NOMO-1 treated with dmso at 0.1 percent for 144 hours (cell line): ENCODE results near the gene RUNDC1.
"Not testable (repeated sequence)": the region's sequence is repeated elsewhere in the genome, so short reads cannot be mapped to it uniquely, and the experiment has no call there.

ENCODE experiments used
- DNase-seq: peaks from one replicate; lab custom pipeline; 2025; ENCODE audit not compliant: unreplicated experiment; lab: John Stamatoyannopoulos, UW

RUNDC1 gene

DNA sequence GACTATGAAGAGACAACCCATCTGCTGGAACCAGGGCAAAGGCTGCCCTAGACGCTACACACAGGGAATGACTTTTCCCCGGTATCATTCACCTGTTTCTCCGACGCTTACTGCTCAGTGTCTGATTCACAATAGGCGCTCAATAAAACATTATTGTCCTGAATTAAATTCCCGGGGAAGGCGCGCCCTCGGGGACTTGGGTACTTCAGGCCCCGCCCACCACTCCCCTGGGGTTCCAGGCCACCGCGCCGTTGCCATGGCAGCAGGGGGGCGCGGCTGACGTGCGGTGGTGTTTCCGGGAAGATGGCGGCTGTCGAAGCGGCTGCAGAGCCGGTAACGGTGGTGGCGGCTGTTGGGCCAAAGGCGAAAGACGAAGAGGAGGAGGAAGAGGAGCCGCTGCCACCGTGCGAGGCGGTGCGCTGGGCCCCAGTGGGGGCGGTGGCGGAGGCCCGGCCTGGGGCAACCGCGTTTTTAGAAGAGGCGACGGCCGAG lies at the start of gene RUNDC1:
TSS of gene RUNDC1 (plus strand) at position 292 of the 492 bp plus-strand sequence. CDS start at position 304, 12 bp downstream.
- DNase-seq, result peak; percentile 63

DNA sequence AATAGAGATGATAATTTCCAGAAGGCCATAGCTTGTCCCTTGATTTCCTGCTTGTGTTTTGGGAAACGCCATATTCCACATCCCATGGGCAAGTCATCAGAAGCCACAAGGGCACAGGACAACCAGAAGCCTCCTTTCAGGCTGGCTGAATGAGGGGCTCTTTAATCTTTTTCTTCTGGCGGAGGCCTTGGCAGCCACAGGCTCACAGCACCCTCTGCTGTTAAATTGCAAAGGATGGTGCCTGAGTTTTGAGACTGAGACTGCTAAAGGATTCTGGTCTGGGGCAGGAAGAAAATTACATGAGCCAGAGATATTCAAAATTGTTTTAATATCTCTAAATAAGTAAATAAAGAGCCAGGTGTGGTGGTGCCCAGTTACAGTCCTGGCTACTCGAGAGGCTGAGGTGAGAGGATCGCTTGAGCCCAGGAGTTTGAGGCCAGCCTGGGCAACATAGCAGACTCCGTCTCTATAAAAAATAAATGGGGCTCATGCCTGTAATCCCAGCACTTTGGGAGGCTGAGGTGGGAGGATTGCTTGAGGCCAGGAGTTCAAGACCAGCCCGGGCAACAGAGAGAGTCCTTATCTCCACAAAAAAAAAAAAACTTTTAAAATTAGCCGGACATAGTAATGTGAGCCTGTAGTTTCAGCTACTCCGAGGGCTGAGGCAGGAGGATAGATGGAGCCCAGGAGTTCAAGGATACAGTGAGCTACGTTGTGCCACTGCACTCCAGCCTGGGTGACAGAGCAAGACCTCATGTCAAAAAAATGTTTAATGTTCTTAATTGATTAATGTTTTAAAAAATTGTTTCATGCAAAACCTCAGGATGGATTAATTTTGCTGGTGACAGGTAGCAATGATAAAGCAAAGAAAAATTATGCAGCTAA lies 42.4 kb upstream of the RUNDC1 start:
- DNase-seq, result peak; percentile 68

DNA sequence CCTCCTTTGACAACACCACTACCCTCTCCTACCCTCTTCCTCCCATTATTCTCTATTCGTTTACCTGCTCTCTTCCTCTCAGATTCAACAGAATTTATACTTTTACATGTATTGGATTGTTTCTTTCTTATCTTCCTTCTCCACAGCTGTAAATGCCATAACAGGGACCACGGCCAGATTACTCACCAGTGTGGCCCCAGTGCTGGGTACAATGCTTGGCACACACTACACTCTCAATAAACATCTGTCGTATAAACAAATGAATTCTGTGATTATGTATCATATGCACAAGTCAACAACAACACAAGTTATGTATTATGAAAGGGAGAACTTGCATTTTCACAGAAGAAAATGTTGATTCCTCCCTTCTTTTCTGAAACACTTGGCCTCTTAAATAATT lies 36.2 kb upstream of the RUNDC1 start:
- DNase-seq, result no peak

DNA sequence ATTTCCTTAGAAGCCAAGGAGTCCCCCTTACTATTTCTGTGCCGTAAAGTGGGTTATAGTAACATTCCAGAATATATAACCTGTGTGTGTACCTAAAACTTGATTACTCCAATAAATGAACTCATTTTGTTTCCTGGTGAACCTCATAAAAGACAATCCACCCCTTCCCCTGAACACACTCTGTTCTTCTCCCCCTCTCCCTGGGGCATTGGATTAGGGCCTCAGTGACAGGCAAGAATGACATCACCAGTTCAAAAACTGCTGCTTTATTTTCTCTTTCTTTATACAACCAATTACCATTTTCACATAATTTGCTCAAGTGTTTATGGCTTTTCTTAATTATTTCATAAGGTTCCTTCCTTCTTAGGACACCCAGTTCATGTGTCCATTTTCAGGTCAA lies 33.6 kb upstream of the RUNDC1 start:
- no peak for DNase-seq

DNA sequence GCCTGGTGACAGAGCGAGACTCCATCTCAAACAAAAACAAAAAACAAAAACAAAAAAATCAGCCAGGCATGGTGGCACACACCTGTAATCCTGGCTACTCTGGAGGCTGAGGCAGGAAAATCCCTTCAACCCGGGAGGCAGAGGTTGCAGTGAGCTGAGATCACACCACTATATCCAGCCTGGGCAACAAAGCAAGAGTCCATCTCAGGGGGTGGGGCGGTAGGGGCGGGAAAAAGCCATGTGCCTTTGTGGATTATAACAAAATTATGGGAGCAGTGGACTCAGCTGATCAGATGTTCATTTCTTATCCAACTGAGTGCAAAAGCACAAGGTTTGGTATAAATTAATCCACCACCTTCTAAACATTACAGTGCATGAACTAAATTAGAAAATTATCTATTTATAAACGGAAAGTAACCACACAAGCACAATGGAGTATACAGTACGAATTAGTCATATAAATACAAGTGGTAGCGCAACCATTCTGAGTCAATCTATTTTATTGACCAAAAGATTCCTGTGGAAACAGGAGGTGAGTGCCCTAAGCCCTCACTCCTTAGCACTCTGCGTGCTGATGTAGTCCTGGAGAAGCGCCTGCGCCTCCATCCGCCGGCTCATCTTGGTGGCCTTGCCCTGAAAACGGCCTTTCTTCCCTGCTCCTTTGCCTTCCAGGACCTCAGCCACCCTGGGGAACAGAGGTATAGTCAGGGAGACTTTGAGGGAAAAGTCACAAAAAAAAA lies 30.2 kb upstream of the RUNDC1 start:
- no peak for DNase-seq

DNA sequence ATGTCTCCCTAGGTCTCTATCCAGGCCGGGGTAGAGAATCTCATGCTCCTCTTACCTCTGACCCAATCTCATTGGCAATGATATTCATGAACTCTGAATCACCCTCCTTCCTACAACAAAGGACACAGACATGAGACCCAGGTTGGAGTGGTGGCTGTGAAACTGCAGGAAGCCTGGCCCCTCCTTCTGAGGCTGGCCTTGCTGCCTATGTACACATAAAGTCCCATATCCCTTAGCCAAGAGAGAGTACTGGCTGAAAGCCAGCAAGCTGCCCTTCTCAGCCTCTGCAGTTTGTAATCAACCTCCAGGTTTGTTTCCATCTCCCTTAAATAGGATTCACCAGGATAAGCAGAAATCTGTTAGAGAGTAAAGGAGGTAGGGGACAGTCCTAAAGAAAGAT lies 26.7 kb upstream of the RUNDC1 start:
- no peak for DNase-seq

DNA sequence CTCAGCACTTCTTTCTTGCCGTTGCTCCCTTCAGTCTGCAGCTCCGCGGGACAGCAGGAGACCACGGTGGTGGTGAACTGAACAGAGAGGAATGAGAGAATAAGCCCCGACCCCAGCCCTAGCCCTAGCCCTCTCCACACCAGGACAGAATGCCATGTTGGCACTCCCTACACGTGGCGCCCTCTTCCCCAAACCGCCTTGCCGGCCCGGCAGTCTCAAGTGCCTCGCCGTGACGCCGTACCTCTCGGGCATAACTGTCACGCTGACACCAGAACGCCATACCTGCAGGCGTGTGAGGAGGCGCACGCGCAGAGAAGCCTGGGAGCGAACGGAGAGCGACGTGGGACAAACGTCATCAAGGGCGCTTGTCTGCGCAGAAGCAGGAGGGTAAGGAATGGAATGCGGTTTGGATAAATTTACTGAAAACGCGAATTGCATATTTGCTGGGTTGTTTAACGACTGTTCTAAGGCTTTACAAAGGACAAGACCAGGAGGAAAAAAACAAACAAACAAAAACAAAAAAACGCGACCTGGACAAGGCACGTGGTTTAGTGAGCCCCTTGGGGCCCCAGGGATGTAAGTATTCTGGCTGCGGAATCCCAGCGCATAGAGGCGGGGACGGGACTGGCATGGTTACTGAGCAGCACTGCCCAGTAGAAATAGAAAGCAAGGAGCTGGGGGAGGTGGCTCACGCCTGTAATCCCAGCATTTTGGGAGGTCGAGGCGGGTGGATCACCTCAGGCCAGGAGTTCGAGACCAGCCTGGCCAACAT lies 16.0 kb upstream of the RUNDC1 start, which contains the start of gene AARSD1:
TSS of gene AARSD1 (minus strand) at position 294 of the 772 bp plus-strand sequence. CDS start at position 280, 14 bp downstream.
- DNase-seq, result peak; percentile 91

DNA sequence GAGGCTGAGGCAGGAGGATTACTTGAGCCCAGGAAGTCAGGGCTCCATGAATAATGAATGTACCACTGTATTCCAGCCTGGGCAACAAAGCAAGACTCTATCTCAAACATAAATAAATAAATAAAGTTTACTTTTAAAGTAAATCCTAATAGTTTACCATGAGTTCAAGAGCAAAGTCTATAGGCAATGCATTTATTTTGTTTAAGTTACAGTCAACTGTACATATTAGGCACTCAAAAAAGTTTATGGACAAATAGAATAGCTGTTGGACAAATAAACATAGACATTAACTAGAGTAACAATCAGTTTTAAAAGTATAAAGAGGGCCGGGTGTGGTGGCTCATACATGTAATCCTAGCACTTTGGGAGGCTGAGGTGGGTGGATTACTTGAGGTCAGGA lies 12.4 kb upstream of the RUNDC1 start:
- DNase-seq, result no peak

DNA sequence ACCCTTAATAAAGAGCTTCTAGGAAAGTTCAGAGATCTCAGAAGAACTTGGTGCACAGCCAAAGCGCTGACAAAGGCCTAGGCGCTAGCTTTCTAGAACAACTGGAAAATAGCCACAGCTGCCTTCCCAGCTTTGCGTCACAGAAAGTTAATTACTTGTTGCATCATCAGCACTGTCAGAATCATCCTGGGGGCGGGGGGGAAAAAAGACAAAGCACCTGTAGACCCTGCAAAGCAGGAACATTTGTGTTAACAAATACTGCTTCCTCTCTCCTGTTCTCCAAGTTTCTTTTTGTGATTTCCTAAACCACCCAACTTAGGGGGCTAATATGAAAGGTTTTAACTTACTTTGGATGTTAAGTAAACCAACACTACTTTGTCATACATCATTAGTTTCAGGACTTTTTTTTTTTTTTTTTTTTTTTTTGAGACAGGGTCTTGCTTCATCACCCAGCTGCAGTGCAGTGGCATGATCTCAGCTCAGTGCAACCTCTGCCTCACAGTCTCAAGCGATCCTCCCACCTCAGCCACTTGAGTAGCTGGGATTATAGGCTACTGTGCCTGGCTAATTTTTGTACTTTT lies 11.3 kb upstream of the RUNDC1 start:
- peak; percentile 16 for DNase-seq

DNA sequence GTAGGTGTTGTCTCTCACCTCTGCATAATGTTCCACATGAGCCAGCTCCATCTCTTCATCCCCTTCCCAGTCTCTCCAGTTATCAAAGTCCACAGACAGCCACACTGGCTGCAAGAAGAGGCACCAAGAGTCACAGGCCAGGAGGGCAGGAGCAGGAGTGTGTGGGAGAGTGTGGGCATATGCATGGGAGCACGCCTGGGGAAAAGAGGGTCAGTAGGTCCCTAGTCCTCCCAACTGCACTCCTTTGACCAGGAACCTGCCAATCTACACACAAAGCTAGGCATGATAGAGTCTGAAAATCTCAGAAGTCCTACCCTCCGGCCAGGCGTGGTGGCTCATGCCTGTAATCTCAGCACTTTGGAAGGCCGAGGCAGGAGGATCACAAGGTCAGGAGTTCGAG lies 8.8 kb upstream of the RUNDC1 start:
- DNase-seq, result no peak

DNA sequence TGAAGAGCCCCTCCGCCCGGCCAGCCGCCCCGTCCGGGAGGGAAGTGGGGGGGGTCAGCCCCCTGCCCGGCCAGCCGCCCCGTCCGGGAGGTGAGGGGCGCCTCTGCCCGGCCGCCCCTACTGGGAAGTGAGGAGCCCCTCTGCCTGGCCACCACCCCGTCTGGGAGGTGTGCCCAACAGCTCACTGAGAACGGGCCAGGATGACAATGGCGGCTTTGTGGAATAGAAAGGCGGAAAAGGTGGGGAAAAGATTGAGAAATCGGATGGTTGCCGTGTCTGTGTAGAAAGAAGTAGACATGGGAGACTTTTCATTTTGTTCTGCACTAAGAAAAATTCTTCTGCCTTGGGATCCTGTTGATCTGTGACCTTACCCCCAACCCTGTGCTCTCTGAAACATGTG lies 7.0 kb upstream of the RUNDC1 start:
- not testable (repeated sequence) for DNase-seq

DNA sequence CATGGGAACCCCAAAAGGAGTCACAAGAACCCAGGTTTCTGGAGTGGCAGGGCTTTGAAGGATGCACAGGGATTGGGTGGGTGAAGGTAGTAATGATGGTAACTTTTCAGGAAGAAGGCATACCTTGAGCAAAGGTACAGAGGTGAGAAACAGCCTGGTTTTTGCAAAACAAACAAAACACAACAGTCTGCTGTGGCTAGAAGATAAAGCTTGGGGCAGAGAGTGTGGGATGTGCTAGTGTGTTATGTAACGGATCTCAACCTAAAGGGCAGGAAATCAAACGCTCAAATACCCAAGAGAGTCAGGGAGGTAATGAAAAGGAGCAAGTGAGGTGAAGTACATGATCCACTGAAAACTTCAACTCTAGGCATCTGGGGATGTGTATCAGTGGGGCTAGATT lies 5.1 kb upstream of the RUNDC1 start:
- no peak for DNase-seq

DNA sequence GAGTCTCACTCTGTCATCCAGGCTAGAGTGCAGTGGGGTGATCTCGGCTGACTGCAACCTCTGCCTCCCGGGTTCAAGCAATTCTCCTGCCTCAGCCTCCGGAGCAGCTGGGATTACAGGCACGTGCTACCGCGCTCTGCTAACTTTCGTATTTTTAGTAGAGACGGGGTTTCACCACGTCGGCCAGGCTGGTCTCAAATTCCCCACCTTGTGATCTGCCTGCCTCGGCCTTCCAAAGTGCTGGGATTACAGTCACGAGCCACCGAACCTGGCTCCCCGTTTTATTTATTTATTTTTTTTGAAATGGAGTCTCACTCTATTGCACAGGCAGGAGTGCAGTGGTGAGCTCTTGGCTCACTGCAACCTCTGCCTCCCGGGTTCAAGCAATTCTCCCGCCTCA lies 4.7 kb upstream of the RUNDC1 start:
- DNase-seq, result not testable (repeated sequence)

DNA sequence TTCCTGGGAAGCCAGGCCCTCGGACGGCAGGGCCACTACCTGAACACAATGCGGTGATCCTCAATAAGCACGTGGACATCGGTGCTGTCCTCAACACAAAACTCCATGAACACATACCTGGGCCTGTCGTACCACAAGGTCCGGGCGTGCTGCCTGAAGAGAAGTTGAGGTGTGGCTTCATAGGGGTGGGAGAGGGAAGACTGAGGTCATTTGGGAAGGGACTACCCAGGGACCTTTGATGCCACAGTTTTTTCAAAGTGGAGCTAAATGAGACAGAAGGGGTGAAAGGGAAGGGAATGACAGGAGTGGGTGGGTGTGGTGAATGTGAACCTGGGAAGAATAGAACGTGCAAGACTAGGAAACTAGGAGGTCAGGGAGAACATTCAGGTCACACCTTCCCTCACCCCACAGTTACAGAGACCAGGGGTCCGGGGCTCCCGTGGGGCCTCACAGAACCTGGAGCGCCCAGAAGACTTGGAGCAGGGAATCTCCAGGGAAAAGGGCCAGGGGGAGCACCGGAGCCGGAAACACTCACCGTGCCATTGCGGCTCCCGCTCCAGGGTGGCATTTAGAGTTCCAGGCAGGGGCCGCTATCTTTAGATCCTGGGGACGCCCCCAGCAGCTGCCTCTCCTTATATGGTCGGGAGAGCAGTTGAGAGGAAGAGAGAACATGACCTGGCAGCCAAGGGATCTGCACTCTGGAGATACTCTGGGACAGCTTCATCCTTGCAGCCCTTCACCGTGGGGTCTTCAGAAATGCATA lies 673 bp upstream of the RUNDC1 start, which contains the start of gene PTGES3L:
TSS of gene PTGES3L (minus strand) at position 570 of the 763 bp plus-strand sequence. CDS start at position 543, 27 bp downstream.
- DNase-seq, result no peak

DNA sequence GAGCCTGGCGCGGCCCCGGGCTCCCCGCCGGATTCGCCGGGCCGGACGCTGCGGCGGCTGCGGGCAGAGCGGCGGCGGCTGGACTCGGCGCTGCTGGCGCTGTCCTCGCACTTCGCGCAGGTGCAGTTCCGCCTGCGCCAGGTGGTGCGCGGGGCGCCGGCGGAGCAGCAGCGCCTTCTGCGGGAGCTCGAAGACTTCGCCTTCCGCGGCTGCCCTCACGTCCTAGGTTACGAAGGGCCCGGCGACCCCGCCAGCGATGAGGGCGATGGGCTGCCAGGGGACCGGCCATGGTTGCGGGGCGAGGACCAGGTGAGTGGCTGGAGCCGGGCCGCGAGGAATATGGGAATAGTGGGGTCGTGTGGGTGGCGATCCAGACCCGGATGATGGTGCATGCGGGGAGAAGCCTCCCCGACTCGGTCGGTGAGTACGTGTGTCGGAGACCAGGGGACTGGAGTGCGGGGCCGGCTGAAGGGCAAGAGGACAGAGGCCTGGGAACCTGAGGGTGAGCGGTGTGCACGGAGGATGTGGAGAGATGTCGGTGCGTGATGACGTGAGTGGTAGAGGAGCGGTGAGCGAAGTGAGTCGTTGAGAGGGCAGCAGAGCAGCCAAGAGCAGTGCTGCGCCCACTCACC lies 517 bp downstream of the RUNDC1 start:
- peak; percentile 67 for DNase-seq

DNA sequence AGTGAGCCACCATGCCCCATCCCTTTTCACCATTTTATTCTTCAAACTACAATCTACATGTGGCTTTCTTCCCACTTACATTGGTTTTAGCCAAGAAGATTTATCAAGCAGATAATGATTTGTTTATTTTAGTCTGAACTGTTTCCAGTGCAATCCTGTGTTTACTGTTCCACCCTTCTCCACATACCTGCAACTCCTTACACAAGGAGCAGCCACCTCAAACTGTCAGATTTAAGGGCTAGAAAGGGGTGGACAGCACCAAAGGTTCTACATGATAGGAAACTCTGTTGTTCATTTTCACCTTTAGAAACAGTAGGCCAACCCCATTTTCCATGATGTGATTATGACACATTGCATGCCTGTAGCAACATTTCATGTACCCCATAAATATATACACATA lies 1.9 kb downstream of the RUNDC1 start:
- DNase-seq, result no peak

DNA sequence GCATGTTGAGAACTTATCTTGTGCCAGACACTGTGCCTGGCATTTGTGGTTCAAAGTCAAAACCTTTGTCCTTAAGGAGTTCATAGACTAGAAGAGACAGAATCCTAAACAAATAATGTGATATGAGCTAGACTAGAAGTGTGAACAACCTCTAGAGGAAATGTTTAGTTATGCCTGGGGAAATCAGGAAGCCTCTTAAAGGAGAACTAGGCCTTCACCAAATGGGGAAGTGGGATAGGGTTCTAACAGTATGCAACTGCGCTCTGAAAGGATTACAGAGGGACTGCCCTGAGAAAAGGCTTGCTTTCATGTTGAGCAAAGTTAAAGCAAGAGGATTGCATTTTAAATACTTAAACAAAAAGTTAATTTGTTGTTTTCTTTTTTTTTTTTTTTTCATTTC lies 4.9 kb downstream of the RUNDC1 start:
- DNase-seq, result peak; percentile 85

DNA sequence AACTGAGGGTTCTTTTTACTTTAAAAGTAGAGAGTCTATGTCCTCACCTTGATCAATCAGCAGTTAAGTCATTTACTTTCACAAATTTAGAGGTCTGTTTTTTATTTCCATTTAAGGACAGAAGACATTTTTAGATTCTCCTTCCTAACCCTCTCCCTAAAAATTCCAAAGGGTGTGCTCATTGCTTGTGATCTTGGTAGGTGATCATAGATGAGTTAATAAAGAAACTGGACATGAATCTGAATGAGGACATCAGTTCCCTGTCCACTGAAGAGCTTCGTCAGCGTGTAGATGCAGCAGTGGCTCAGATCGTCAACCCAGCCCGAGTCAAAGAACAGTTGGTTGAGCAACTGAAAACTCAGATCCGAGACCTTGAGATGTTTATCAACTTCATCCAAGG lies 8.8 kb downstream of the RUNDC1 start:
- DNase-seq, result no peak
